Endometrial microvascular endothelial cells (primary cell): ENCODE data around the gene CAPNS2. TPM values are rescaled to one million over a fixed set of nuclear protein-coding genes. Genes with fewer than 3 reads are reported as not detected.

ENCODE experiments used
- total RNA-seq: library from RNA; depleted of rRNA; stranded (reverse); fragments of >200 nt; gene quantifications from one replicate; pipeline ENCODE4 v1.2.3, GENCODE V29; 2015; ENCODE audit errors: inconsistent ontology term

Gene CAPNS2
- total RNA-seq, 1 donor from 2014 or later = not detected

Other genes with a start within 250 kb of the CAPNS2 start
- not detected for gene IRX6, start 242.5 kb upstream of the CAPNS2 start, total RNA-seq
- 38.1 TPM for gene MMP2, start 87.5 kb upstream of the CAPNS2 start, total RNA-seq
- gene LPCAT2, start 57.6 kb upstream of the CAPNS2 start, total RNA-seq = 37.6 TPM
- not detected for gene SLC6A2, start 89.3 kb downstream of the CAPNS2 start, total RNA-seq